Activated naive CD8-positive, alpha-beta T cell (primary cell): ENCODE measurements around the gene TAF8.
"Not testable (repeated sequence)": the region's sequence is repeated elsewhere in the genome, so short reads cannot be mapped to it uniquely, and the experiment has no call there.

Experiments
- H3K27ac Mint-ChIP-seq: one replicate; pipeline ENCODE4 v1.8.0; 2021; ENCODE audit warnings: mixed read lengths
- H3K27me3 Mint-ChIP-seq: one replicate; pipeline ENCODE4 v1.8.0; 2021; ENCODE audit warnings: mixed read lengths
- H3K36me3 Mint-ChIP-seq: one replicate; pipeline ENCODE4 v1.8.0; 2021; ENCODE audit warnings: mixed read lengths
- H3K4me1 Mint-ChIP-seq: one replicate; pipeline ENCODE4 v1.8.0; 2021; ENCODE audit warnings: low read depth, mixed read lengths
- H3K4me3 Mint-ChIP-seq: one replicate; pipeline ENCODE4 v1.8.0; 2021; ENCODE audit warnings: mild to moderate bottlenecking, mixed read lengths
- H3K9me3 Mint-ChIP-seq: one replicate; pipeline ENCODE4 v1.8.0; 2021; ENCODE audit warnings: low read depth, mixed read lengths

TAF8 gene

DNA sequence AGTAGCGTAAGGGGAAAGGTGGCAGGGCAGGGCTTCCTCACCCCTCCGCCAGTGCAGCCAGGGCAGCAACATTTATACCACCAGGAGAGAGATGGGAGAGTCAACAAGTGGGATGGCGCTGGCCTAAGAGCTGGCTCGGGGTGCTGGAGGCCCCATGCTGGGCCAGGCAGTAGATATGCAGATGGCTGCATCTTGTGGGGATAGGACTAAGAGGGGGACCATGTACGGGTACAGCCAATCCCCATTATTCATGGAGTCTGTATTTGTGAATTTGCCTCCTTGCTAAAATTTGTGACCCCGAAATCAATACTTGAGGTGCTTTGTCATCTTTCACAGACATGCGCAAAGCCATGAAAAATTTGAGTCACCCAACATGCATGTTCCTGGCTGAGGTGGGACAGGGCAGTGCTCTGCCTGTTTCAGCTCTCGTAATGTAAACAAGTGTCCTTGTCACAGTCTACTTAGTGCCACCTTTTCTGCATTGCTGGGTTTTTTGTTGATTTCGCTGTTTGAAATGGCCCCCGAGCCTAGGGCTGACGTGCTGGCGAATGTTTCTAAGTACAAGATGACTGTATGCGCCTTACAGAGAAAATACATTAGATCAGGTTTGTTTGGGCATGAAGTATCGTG is 27.5 kb upstream of the TAF8 start:
- H3K27ac Mint-ChIP-seq, result peak overlapping the region; percentile 98
- no peaks in the 10 kb centered on the region for H3K9me3 Mint-ChIP-seq
- peaks cover 85% of the 10 kb centered on the region for H3K4me1 Mint-ChIP-seq
- no peaks in the 10 kb centered on the region for H3K27me3 Mint-ChIP-seq
- peak overlapping the region; percentile 72 for H3K4me3 Mint-ChIP-seq
- H3K36me3 Mint-ChIP-seq, result peaks cover 15% of the 10 kb centered on the region

DNA sequence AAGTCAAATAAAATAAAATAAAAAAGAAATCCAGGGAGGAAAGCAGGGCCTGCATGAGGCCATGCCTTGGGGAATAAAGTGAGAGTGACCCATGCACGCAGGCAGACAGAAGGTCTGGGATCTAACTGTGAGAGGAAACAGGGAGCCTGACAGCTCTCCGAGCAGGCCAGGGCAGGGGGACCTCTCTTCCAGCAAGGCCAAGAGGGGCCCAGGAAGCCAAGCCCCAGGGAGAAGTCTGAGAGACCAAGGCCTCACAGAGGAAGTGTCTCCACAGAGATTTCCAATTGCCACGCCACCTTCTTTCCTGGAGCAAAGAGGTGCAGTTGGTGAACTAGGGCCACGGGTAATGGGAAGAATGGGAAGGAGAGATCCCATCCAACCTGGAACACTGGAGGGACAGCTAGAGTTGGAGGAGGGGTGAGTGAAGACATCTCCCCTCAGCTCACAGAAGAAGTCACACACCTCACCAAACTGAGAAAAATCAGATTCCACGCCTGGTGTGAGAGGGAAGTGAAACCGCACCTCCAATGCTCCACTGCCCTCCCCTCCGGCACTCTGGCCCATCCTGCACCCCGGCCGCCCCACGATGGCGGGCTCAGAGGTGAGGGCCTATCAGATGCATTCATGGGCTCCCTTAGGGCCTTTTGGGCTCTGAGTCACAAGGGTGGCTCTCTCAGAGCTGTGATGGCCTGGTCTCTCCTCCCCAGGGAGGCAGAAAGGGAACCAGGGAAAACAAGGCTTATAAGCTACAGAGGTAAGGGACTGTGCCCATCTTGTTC is 25.1 kb upstream of the TAF8 start:
- Mint-ChIP-seq H3K36me3 (peaks cover 14% of the 10 kb centered on the region), H3K27me3 (no peaks in the 10 kb centered on the region), H3K4me3 (peak overlapping the region; percentile 30), H3K27ac (peak overlapping the region; percentile 98), H3K4me1 (peaks cover 92% of the 10 kb centered on the region), H3K9me3 (no peaks in the 10 kb centered on the region)

DNA sequence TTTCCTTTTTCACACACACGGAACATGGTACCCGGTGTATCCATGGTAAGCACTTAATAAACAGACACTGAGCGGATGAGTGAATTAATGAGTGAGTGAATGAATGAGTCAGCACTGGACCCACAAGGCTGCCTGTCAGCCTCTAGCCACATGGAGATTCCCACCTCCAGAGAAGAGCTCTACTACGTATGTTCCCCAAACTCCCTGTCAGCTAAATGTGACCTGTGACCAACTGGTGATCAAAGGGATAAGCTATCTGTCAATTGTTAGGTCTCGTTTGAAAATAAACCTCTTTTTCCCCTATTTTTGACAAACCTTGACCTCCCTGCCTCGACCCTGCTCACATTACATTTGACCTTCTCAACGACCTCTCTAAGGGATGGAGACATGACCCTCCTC is 24.5 kb upstream of the TAF8 start:
- H3K4me3 Mint-ChIP-seq, result no peak overlapping the region

DNA sequence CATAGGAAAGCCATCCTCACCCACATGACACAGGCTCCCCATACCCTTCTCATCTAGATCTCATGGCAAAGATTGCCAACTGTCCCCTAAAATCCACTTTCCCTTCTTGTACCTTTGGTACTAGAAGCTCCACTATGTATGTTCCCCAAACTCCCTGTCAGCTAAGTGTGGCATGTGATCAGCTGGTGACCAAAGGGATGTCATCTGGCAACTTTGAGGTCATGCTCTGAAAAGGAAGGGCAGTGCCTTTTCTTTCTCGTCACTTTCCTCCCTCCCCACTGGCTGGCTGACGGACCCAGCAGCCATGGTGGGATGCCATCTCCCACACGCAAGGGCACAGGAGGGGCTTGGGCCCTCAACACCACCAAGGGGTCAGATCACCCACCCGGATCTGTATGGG is 23.8 kb upstream of the TAF8 start:
- Mint-ChIP-seq H3K27ac (peak overlapping the region; percentile 98), H3K27me3 (no peaks in the 10 kb centered on the region), H3K4me1 (peaks cover 92% of the 10 kb centered on the region), H3K9me3 (no peaks in the 10 kb centered on the region), H3K4me3 (peak overlapping the region; percentile 56), H3K36me3 (peaks cover 8% of the 10 kb centered on the region)

More for the DNA sequence above, 24.5 kb upstream of the TAF8 start:
- Mint-ChIP-seq H3K4me1 (peaks cover 92% of the 10 kb centered on the region), H3K9me3 (no peaks in the 10 kb centered on the region), H3K27me3 (no peaks in the 10 kb centered on the region), H3K27ac (peak overlapping the region; percentile 98), H3K36me3 (peaks cover 12% of the 10 kb centered on the region)

DNA sequence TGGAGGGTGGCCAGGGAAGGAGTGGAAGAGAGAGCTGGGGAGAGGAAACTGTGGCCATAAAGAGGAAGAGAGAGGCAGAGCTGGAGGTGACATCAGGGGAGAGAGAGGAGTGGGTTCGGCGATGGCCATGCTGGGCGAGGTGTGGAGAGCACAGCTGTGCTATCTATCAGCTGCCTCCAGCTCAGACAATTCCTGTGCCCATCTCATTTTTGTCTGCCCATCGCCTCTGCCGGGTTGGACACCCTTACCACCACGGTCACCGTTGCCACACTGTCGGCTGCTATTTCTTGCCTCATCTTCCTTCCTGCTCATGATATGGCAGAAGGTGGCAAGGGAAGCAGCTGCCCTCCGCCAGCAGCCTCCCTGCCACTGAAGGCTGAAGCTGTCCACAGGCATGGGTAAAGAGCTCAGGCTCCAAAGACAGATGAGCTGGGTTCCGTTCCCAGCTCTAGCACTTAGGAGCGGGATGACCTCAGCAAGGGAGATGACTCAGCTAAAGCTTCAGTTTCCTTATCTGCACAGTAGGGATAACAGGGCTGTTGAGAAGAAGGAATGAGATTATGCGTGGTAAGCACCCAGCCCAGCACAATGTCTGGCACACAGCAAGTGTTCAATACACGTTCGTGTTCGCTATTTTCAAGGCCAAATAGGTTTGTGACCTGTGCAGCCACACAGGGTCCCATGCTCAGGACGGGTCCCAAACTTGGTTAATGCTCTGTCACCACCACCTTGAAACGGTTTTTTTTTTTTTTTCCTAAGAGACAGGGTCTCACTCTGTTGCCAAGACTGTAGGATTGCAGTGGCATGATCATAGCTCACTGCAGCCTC is 21.9 kb upstream of the TAF8 start:
- H3K4me1 Mint-ChIP-seq, result peaks cover 88% of the 10 kb centered on the region
- peak overlapping the region; percentile 98 for H3K27ac Mint-ChIP-seq
- H3K36me3 Mint-ChIP-seq, result peaks cover 10% of the 10 kb centered on the region
- peak overlapping the region; percentile 78 for H3K4me3 Mint-ChIP-seq
- H3K27me3 Mint-ChIP-seq, result no peaks in the 10 kb centered on the region
- no peaks in the 10 kb centered on the region for H3K9me3 Mint-ChIP-seq

DNA sequence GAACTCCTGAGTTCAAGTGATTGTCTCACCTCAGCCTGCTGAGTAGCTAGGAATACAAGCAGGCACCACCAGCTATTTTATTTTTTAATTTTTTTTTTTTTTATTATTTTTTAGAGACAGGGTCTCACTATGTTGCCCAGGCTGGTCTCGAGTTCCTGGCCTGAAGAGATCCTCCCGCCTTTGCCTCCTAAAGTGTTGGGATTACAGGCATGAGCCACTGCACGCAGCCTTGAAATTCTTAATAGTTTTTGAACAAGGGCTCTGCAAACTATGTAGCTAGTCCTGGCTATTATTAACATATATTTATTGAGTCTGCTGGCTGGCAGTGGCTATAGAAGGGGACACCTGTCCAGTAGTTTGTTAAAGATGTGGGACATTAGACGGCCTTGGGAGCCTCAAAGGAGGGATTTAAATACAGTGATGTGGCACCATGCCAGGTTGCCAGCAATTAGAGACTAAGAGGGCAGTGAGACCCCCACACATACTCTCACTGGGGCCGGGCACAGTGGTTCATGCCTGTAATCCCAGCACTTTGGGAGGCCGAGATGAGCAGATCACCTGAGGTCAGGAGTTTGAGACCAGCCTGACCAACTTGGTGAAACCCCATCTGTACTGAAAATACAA is 21.1 kb upstream of the TAF8 start:
- peaks cover 81% of the 10 kb centered on the region for H3K4me1 Mint-ChIP-seq
- peak overlapping the region; percentile 98 for H3K27ac Mint-ChIP-seq
- no peaks in the 10 kb centered on the region for H3K9me3 Mint-ChIP-seq
- peak overlapping the region; percentile 78 for H3K4me3 Mint-ChIP-seq
- peaks cover 10% of the 10 kb centered on the region for H3K36me3 Mint-ChIP-seq
- H3K27me3 Mint-ChIP-seq, result no peaks in the 10 kb centered on the region

DNA sequence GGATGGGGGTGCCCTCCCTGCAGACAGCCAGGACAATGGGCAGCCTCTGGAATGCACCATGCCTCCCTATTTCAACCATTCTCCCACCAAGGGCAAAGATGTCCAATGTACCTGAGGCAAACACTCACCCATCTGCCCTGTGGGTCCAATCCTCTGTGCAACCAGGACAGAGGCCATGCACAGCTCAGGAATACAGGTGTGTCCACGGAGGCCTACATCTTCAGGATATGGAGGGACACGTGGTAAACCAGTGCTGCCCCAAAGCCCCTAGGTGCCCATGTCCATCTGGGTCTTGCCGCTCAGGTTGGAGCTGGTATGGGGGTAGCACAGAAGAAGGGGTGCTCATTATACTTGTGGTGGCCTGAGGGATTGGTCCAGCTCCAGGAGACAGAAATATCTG is 20.4 kb upstream of the TAF8 start:
- Mint-ChIP-seq H3K27ac (peak overlapping the region; percentile 97), H3K4me1 (peaks cover 80% of the 10 kb centered on the region), H3K27me3 (no peaks in the 10 kb centered on the region), H3K9me3 (no peaks in the 10 kb centered on the region), H3K36me3 (peaks cover 11% of the 10 kb centered on the region), H3K4me3 (peak overlapping the region; percentile 66)

DNA sequence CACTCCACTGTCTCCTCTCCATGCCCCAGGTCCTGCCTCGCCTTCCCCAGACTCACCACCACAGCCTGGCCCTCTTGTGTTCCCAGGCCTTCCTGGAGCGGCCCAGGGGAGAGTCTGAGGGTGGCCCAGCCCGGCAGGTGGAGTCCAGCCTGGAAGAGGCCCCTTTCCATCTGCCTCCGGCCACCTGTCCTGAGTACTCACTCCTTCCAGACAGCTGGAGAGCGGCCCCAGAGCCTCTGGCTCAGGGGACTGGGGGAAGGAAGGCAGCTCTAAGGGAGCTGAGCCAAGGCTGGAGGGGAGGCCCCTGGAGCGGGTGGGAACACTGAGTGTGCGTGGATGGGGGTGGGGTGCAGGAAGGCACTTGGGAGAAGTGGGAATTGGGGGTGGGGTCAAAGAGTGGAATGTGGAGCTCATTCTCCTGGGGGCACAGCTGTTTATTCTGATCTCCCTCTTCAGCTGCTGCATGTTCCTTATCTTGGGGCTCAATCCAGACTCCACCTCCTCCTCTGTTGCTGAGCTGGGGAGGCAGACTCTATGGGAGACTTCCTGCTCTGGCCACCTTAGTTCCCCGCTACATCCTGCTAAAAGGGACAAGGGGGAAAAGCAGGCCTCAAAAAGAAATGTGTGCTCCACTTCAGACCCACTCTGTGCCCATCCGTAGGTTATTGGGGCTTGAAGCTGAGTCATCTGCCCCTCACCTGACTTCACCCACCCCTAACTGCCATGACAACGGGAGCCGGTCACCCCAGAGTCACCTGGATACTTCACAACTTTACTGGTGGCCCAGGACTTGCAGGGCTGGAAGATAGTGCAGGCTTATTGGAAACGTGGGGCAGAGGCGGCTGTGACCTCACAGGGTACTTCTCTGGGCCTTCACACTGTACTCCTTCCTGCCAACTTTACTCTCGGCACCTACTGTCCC is 19.5 kb upstream of the TAF8 start:
- H3K9me3 Mint-ChIP-seq, result no peaks in the 10 kb centered on the region
- H3K36me3 Mint-ChIP-seq, result peaks cover 14% of the 10 kb centered on the region
- peak overlapping the region; percentile 68 for H3K4me3 Mint-ChIP-seq
- peak overlapping the region; percentile 97 for H3K27ac Mint-ChIP-seq
- peaks cover 78% of the 10 kb centered on the region for H3K4me1 Mint-ChIP-seq
- H3K27me3 Mint-ChIP-seq, result no peaks in the 10 kb centered on the region

DNA sequence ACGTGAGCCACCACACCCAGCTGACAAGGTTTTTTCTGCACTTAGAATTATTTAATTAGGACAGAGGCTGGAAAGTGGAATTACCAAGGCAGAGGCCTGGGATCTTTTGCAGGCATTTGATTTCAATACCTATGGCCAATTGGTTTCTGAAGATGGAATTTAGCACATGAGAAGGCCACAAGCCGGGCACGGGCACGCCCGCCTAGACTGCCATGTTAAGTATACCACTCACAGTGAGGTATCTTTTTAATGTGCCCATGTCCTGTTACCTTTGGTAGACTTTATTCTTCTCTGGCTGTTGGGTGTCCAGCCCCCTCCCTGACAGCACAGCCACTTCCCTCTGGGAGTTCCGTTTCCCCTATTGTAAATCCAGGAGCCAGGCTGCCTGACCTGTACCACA is 18.0 kb upstream of the TAF8 start:
- H3K27ac Mint-ChIP-seq, result peak overlapping the region; percentile 97
- H3K4me1 Mint-ChIP-seq, result peaks cover 73% of the 10 kb centered on the region
- no peaks in the 10 kb centered on the region for H3K27me3 Mint-ChIP-seq
- H3K36me3 Mint-ChIP-seq, result peaks cover 8% of the 10 kb centered on the region
- no peaks in the 10 kb centered on the region for H3K9me3 Mint-ChIP-seq
- peak overlapping the region; percentile 69 for H3K4me3 Mint-ChIP-seq

DNA sequence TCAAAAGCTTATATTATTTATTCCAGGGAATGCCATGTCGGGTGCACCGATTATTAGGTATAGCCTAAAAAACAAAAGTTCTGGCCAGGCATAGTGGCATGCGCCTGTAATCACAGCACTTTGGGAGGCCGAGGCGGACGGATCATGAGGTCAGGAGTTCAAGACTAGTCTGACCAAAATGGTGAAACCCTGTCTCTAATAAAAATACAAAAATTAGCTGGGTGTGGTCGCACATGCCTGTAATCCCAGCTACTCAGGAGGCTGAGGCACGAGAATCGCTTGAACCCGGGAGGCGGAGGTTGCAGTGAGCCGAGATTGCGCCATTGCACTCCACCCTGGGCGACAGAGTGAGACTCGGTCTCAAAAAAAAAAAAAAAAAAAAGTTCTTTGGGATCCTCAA is 12.7 kb upstream of the TAF8 start:
- Mint-ChIP-seq H3K27ac (peak overlapping the region; percentile 86), H3K4me1 (peaks cover 73% of the 10 kb centered on the region), H3K4me3 (peak overlapping the region; percentile 56)
- H3K9me3 Mint-ChIP-seq, H3K36me3 Mint-ChIP-seq, H3K27me3 Mint-ChIP-seq: not testable (repeated sequence)

DNA sequence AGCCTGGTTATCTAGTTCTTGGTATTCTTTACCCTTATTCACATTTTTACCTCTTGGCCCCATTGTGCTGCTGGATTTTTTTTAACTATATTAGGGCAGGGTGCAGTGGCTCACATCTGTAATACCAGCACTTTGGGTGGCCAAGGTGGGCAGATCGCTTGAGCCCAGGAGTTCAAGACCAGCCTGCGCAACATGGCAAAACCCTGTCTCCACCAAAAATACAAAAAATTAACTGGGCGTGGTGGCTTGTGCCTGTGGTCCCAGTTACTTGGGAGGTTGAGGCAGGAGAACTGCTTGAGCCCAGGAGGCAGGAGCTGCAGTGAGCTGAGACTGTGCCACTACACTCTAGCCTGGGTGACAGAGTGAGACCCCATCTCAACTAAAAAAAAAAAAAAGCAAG is 12.2 kb upstream of the TAF8 start:
- Mint-ChIP-seq H3K4me1 (peaks cover 73% of the 10 kb centered on the region), H3K4me3 (peak overlapping the region; percentile 56), H3K36me3 (peaks cover 7% of the 10 kb centered on the region), H3K9me3 (no peaks in the 10 kb centered on the region), H3K27me3 (no peaks in the 10 kb centered on the region), H3K27ac (peak overlapping the region; percentile 86)

DNA sequence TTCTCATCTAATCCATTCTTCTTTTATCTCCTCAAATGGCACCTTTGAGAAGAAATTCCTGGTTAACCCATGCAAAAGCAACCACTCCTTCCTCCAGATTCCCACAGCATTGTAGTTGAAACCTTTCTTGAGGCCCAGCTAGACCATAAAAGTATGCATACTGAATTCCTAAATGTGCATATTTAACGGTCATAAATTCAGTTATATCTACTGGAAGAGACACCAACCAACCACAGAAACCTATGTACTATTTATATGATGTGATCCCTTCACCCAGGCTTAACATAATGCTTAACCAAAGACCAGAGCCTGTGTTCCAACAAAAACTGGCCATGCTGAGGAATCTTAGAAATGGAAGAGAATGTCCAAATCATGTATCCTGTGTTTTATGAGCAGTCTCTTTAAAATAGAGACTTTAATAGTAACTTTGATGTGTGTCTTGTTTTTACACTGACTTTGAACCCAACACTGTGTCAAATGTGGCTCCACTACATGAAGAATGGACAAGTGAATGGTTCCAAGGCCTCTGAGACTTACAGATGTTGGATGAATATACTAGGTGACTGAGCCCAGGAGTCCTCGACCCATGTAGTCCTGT is 11.4 kb upstream of the TAF8 start:
- Mint-ChIP-seq H3K27ac (peak overlapping the region; percentile 99), H3K27me3 (no peaks in the 10 kb centered on the region), H3K36me3 (peaks cover 7% of the 10 kb centered on the region), H3K9me3 (no peaks in the 10 kb centered on the region), H3K4me1 (peaks cover 76% of the 10 kb centered on the region), H3K4me3 (peak overlapping the region; percentile 80)

DNA sequence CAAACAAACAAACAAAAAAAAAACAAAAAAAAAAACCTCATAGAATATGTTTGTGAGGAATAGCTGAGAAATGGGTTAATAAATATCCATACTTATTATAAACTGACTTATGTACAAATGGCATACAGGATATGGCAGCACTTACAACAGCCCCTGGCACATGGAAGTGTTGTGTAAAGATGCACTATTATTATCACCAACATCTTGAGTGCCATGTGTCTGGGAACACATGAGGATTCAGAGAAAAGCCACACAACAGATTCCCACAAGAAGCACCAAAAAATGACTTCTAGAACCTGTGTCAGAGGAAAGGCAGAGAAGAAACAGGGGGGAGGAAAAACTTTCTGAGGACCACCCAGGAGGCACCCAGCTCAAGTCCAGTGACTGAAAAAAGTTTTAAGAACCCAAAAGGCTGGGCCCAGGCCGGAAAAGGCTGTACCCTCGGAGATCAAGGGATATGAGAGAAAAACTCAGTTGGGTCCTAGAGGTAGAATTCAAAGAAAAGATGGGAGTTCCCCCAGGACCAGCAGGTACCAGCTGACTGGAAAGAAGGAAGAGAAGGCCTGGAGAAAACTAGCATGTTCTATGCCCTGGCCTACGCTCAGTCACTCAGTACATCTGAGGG is 9.4 kb upstream of the TAF8 start:
- peaks cover 82% of the 10 kb centered on the region for H3K4me1 Mint-ChIP-seq
- peak overlapping the region; percentile 99 for H3K27ac Mint-ChIP-seq
- H3K36me3 Mint-ChIP-seq, result peaks cover 2% of the 10 kb centered on the region

More for the DNA sequence above, 9.4 kb upstream of the TAF8 start:
- Mint-ChIP-seq H3K9me3 (no peaks in the 10 kb centered on the region), H3K4me3 (peak overlapping the region; percentile 83), H3K27me3 (no peaks in the 10 kb centered on the region)
